ENCODE results near the gene MEOX1. TPM values are rescaled to one million over a fixed set of nuclear protein-coding genes. Genes with fewer than 3 reads are reported as not detected.

Gene MEOX1
- total RNA-seq, 2 donors from 2014 or later, result 3.4 to 6.1 TPM

DNA sequence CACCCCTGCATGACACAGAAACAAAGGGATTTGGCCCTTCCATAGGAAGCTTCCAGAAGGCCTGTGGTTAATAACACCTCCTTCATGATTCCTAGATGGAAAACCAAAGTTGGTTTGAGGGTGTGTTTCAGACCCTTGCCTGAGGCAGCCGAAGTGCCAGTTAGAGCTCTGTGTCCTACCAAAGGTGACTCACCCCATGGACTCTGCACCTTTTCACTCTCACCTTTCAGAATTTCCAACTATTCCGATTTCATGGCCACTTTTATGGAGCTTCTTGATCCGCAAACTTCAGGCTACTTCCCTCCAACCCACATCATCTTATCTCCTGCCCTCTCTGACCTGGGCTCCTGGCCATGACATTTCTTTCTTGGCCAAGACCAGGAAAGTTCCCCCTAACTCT is 49.2 kb downstream of the MEOX1 start:
- no peak for TF ChIP-seq POLR2A (IDR thresholded peaks at IDR 0.05)
- TF ChIP-seq POLR2AphosphoS5 (IDR thresholded peaks at IDR 0.05), result no peak
- no peak for TF ChIP-seq CTCF (IDR thresholded peaks at IDR 0.05)
- DNase-seq (ENCODE audit: low spot score), result no peak
- Histone ChIP-seq H3K4me1 (replicated peaks) (no peaks in the 10 kb centered on the region), H3K27ac (no peak overlapping the region), H3K4me3 (no peak overlapping the region), H3K27me3 (replicated peaks; ENCODE audit: insufficient read depth) (no peaks in the 10 kb centered on the region), H3K36me3 (no peaks in the 10 kb centered on the region), H3K9me3 (no peaks in the 10 kb centered on the region)
- WGBS, result 94% methylated on average over 3 of the region's 3 CpGs
- intact Hi-C loops (cut with DNase I), result no loop called here

DNA sequence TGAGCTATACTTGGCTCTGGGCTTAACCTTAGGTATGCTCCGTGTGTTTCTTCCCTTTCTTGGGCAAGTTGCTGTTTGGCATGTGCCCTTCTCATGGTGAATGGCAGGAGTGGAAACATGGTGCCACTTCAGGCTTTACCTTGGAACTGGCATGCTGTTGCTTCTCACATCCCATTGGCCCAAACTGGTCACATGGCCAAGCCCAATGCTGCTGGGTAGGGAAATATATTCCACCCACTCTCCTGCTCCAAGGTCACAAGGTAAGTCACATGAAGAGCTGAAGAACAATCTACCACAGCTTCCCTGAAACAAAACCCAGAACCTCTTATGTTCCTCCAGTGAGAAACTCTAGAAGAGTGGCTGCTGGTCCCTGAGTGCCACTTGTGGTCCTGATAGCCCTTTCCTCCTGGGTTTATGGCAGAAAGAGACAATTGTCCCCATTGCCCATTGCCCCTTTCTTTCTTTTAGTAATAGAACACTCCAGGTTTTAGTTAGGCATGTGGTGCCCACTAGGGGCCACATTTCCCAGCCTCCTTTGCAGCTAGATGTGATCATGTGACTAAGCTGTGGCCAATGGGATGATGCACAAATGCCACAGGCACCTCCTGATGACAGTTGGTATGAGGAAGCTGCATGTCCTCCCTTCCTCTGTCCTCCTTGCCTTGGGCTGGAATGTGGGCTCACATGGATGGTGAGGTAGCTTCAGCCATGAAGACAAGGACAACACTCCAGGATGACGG is 50.3 kb downstream of the MEOX1 start:
- intact Hi-C loops (cut with DNase I), result no loop called here
- Histone ChIP-seq H3K9me3 (no peaks in the 10 kb centered on the region), H3K27ac (no peak overlapping the region), H3K36me3 (no peaks in the 10 kb centered on the region), H3K4me1 (replicated peaks) (no peaks in the 10 kb centered on the region), H3K27me3 (replicated peaks; ENCODE audit: insufficient read depth) (no peaks in the 10 kb centered on the region), H3K4me3 (no peak overlapping the region)
- TF ChIP-seq POLR2A (IDR thresholded peaks at IDR 0.05) (no peak), POLR2AphosphoS5 (IDR thresholded peaks at IDR 0.05) (no peak), CTCF (IDR thresholded peaks at IDR 0.05) (no peak)
- WGBS, result 96% methylated on average over 2 of the region's 2 CpGs
- DNase-seq (ENCODE audit: low spot score), result no peak

DNA sequence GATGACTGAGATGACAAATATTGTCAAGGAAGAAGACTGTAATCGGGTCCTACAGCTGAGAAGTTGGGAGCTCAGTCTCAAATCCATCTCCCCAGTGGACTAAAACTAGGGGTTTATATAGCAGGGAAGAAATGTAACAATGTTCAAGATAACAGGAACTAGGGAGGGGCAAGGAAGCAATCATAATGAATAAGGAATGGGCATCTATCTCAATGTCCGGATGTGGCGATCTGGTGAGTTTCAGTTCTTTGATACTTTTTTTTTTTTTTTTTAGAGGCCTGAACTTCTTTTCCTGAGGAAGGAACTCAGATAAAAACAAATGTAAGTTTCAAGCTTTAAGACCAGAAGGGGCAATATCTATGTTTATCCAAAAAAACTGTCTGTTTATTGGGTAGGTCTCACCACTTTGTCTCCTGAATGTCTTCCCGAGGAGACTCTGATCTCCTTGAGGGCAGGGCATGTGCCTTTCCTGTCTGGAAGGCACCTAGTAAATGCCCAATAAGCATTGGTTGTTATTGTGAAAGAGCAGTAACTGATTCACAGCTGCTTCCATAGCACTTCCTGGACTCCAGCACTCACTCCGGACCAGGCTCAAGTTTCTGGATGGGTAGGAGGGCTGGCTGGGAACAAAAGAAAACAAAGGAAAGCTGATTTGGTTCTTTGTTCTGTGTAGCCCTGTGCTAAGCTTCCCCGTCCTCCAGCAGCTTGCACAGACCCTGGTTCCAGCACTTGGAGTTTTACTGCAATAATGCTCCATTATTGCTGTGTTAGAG is 51.9 kb downstream of the MEOX1 start:
- DNase-seq (ENCODE audit: low spot score), result no peak
- H3K4me1 ChIP-seq (replicated peaks), result no peaks in the 10 kb centered on the region
- 81% methylated on average over 6 of the region's 6 CpGs for WGBS
- no peaks in the 10 kb centered on the region for H3K36me3 ChIP-seq
- TF ChIP-seq CTCF (IDR thresholded peaks at IDR 0.05) (no peak), POLR2AphosphoS5 (IDR thresholded peaks at IDR 0.05) (no peak), POLR2A (IDR thresholded peaks at IDR 0.05) (no peak)
- H3K27me3 ChIP-seq (replicated peaks; ENCODE audit: insufficient read depth), result no peaks in the 10 kb centered on the region
- no peaks in the 10 kb centered on the region for H3K9me3 ChIP-seq
- intact Hi-C loops (cut with DNase I), result no loop called here
- no peak overlapping the region for H3K4me3 ChIP-seq
- H3K27ac ChIP-seq, result no peak overlapping the region

GRCh38 chr17:43608313-43608712 is 53.4 kb downstream of the MEOX1 start:
- intact Hi-C loops (cut with DNase I), result no loop called here
- Histone ChIP-seq H3K27ac (no peak overlapping the region), H3K4me3 (no peak overlapping the region), H3K36me3 (no peaks in the 10 kb centered on the region), H3K27me3 (replicated peaks; ENCODE audit: insufficient read depth) (no peaks in the 10 kb centered on the region), H3K4me1 (replicated peaks) (no peaks in the 10 kb centered on the region), H3K9me3 (no peaks in the 10 kb centered on the region)
- no peak for DNase-seq (ENCODE audit: low spot score)
- TF ChIP-seq POLR2AphosphoS5 (IDR thresholded peaks at IDR 0.05) (no peak), CTCF (IDR thresholded peaks at IDR 0.05) (no peak), POLR2A (IDR thresholded peaks at IDR 0.05) (no peak)
- 100% methylated on average over 1 of the region's 1 CpG for WGBS

Data from prostate gland (tissue), 2 donors.